HG02970 (cell line): ENCODE results near the gene MEX3D.
A peak's percentile ranks its signal among the peaks of the same experiment; 100 is the strongest.

Experiments
- ATAC-seq: cut with Tn5 transposase; IDR thresholded peaks from one replicate; pipeline ENCODE4 v1.9.1; 2021; ENCODE audit warnings: mild to moderate bottlenecking, moderate library complexity, moderate number of reproducible peaks; ENCODE audit not compliant: unreplicated experiment, low FRiP score

Gene MEX3D

DNA sequence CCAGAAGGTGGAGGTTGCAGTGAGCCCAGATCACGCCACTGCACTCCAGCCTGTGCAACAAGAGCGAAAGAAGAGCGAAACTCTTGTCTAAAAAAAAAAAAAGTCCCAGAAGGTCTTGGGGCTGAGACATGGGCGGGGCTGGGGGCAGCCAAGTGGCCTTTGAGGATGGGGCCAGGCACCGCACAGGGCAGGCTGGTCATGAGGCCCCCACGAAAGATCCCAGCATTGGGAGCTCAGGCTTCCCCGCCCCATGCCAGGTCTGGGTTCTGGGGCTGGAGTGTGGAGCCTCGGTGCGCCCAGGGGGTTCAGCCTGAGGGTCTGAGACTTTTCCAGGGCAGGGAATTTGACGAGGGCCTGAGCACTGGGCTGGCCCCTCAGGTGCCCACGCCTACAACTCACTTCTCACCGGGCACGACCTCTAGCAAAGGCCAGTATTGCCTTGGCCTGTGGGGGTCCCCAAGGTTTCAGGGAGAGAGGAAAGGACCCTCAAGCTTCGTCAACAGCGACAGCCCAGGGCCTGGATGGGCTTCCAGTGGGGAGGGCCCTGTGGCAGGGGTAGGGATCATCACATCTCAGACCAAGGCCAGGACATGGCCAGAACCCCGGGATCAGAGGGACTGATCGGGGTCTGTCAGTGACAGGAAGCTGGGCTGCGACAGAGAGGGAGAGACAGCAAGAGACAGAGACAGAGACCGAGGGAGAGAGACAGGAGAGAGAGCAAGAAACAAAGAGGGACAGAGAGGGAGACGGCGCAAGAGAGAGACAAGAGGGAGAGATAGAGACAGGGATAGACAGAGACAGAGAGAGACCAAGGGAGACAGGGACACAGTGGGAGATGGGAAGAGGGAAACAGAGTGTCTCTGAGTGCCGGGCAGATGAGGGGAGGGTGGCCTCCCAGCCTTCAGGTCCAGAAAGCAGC is 7.5 kb upstream of the MEX3D start:
- ATAC-seq, result no peak

DNA sequence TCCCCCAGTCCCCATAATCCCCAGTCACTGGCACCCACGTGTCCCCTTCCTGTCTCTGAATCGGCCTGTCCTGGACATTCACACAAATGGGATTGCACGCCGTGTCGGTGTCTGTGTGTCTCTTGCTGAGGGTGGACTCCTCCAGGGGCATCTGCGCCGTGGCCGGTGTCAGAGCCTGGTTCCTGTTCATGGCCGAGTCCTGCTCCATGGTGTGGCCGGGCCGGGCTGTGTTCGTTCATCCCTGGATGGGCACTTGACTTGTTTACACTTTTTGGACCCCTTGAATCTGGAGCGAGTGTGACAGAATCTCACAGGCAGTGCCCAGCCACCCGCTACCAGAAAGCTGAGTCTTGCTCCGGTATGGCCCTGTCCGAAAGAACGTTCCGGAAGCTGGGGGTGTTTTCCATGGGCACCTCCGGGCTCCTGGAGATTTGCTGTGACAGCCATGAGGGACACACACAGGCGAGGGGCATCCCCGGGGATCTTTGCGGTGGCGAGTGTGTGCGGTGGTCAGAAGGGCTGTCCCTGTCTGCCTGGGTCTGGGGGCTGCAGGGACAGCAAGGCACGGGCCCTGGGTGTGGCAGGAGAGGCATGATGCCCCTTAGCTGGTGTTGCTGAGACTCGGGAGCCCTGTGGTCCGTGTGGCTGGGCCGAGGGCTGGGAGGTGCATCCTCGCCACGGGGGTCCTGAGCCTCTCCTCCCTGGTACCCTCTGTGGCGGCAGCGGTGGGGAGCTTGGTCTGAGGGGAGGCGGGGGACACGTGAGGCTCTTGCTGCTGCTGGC is 6.4 kb upstream of the MEX3D start:
- no peak for ATAC-seq

DNA sequence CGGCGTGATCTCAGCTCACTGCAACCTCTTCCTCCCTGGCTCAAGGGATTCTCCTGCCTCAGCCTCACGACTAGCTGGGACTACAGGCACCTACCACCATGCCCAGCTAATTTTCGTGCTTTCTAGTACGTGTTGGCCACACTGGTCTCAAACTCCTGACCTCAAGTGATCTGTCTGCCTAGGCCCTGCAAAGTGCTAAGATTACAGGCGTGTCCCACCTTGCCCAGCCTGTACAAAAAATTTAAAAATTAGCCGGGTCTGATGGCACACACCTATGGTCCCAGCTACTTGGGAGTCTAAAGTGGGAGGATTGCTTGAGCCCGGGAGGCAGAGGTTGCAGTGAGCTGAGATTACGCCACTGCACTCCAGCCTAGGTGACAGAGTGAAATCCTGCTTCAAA is 4.7 kb upstream of the MEX3D start:
- ATAC-seq, result no peak

DNA sequence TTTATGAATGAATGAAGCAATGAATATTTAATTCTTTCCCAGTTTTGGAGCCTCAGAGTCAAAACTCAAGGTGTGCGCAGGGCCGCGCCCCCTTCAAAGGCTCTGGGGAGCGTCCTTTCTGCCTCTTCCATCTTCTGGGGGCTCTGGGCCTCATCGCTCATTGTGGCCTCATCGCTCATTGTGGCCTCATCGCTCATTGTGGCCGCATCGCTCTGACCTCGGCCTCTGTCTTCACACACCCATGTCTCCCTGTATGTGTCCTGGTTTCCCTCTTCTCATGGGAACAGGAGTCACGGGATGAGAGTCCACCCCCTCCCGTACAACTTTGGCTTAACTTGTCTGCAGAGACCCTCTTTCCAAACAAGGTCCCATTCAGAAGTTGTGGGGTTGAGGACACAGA is 3.2 kb upstream of the MEX3D start:
- no peak for ATAC-seq

DNA sequence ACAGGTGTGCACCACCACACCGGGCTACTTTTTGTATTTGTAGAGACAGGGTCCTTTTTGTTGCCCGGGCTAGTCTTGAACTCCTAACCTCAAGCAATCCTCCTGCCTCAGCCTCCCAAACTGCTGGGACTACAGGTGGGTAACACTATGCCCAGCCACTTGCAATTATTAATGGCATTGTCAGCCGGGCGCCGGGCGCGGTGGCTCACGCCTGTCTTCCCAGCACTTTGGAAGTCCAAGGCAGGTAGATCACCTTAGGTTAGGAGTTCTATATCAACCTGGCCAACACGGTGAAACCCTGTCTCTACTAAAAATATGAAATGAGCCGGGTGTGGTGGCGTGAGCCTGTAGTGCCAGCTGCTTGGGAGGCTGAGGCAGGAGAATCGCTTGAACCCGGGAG is 2.7 kb upstream of the MEX3D start:
- ATAC-seq, result no peak

DNA sequence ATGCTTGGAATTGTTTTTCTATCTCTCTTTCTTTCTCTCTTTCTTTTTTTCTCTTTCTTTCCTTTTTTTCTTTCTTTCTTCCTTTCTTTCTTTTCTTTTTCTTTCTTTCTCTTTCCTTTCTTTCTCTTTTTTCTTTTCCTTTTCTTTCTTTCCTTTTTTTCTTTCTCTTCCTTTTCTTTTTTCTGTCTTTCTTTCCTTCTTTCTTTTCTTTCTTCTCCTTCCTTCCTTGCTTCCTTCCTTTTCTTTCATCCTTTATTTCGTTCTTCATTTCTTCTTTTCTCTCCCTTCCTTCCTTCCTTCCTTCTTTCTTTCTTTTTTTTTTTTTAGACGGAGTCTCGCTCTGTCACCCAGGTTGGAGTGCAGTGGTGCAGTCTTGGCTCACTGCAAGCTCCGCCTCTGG is 1.9 kb upstream of the MEX3D start:
- ATAC-seq, result no peak

DNA sequence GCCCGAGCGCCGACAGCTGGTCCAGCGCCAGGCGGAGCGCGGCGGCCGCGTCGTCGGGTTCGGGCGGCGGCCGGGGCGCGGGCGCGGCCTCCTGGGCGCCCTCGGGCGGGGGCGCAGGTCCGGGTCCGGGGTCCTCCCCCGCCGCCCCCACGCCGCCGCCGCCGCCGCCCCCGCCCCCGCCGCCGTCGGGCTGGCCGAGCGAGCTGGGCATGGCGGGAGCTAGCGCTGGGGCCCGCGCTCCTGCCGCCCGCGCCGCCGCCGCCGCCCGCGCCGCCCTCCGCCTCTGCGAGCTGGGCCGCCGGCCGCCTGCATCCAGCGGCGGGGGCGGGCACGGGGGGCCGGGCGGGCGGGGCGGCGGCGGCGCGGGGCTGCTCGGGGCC is 287 bp downstream of the MEX3D start:
- ATAC-seq, result peak; percentile 27

DNA sequence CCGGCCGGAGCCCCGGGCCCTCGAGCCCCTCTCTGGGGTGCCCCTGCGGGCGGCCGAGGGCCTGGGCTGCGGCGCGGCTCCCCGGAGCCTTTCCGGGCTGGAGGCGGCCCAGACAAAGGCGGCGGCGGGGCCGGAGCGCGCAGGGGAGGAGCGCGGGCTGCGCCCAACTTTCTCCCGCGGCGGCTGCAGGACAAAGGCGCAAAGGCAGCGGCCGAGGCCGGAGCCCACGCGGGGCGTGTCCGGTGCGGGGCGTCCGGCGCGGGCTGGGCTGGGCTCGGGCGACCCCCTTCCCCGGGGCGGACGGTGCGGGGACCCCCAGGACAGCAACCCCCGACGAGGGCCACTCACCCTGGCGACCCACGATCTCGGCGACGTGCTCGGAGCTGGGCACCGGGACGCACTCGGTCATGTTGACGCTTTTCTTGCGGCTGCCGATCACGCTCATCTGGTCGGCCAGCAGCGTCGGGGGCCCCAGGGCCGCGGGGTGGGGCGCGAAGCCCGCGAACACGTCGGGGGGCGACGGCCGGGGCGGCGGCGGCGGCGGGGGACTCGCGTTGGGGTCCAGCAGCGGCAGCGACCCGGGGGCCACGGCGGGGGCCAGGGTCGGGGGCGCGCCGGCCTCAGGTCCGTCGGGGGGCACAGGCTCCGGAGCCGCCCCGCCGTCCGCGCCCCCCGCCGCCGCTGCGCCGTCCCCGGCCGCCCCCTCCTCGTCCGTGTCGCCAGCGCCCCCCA is 843 bp downstream of the MEX3D start:
- no peak for ATAC-seq

DNA sequence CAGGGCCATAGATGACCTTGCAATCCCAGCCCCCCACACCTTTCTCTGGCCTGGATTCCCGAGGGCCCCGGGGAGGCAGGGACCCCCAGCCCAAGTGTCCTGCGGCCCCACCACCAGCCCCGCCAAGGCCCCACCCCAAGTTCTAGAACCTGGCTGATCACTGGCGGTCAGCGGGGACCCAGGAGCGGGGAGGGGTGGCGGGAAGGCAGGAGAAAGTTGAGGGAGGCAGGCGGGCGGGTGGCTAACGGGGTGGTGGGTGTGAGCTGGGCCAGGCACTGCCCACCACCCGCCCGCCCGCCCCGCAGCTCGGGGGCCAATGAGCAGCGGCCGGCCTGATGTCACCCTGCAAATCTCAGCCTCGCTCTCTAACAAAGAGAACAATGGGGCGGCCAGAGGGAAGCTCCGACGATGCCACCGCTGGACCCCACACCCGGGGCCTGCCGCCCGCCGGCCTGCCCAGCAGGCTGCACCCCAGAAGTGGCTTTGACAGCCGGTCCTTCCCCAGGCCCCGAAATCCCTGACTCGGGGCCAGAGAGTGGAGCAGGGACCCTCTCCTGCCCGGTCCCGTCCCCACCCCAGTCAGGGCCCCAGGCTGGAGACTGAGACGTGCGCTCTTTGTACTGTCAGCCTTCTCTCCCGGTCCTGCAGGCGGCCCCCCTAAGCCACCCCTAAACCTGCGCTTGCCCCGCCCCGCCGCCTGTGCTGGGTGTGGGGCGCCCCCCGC is 1.6 kb downstream of the MEX3D start:
- ATAC-seq, result no peak

DNA sequence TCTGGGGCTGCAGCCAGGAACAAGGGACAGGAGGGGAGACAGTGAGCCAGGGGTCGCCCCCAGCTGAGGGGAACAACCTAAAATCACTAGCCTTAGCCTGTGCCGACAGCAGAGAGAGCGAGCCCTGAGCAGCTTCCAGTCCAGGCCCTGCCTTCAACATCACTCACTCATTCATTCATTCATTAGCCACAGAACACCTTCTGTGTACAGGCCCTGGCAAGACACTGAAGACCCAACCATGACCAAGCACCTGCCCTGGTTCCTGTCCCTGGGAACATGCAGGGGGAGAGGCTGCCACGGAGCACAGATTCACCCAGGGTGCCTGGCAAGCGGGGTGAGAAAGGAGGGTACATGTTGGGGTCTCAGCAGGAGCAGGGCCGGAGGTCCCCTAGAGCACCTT is 4.9 kb downstream of the MEX3D start:
- ATAC-seq, result no peak

DNA sequence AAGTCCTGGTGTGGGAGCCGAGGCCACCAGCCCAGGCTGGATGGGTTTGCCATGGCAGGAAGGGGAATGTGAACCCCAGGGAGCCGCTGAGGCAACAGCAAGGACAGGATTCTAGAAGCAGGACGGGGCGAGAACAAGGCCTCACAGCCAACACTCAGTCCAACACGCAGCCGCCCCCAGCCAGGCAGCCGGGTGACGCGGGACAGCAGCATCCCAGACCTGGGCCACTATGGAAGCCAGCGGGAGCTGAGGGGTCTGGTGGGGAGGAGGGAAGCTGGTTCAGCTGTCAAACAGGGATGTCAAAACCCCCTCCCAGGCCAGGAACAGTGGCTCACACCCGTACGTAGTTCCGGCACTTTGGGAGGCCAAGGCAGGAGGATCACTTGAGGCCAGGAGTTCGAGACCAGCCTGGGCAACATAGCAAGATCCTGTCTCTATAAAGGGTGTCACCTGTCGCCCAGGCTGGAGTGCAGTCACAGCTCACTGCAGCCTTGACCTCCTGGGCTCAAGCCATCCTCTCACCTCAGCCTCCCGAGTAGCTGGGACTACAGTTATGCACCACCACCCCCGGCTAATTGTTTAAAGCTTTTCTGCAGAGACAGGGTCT is 6.8 kb downstream of the MEX3D start:
- ATAC-seq, result no peak

DNA sequence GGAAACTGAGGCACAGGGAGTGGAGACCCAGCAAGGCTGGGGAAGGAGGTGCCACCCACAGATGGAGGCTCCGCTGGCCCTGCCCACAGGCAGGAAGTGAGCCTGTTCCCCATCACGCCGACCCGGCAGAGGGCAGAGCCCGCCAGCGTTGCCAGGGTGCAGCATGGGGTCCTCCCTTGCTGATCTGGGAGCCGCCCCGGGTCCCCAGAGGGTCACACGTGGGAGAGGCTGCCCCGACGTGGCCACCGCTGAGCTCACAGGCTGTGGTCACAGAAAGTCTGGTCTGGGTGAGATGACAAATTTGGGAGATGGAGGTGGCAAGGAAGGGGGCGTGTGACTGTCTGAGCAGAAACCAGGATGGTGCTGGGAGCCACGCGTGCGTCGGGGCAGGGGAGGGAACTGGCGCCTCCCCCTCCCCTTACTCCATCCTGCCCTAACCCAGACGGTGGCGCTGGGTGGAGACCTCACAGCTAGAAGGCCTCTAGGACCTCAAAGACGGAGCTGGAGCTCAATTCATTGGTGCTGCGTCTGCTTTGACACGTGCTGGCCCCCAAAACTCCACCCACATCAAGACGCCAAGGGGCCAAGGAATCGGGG is 7.7 kb downstream of the MEX3D start:
- ATAC-seq, result no peak

DNA sequence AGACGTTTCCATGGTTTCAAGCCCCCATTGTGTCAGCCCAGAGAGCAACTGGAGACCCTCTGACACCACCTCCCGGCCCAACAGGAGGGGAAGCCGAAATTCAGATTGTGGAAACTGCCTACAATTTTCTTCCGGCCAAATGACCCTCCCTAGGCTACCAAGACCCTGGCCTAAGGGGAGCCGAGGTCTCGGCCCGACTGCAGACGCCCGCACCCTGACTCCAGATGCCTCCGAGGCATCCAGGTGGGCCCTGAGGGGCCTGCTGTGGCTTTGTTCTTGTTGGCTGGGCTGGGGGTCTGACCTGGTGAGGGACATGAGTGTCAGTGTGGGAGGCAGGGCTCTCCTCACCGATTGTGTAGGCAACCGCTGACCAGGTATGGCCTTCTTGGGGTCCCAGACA is 9.6 kb downstream of the MEX3D start:
- no peak for ATAC-seq

DNA sequence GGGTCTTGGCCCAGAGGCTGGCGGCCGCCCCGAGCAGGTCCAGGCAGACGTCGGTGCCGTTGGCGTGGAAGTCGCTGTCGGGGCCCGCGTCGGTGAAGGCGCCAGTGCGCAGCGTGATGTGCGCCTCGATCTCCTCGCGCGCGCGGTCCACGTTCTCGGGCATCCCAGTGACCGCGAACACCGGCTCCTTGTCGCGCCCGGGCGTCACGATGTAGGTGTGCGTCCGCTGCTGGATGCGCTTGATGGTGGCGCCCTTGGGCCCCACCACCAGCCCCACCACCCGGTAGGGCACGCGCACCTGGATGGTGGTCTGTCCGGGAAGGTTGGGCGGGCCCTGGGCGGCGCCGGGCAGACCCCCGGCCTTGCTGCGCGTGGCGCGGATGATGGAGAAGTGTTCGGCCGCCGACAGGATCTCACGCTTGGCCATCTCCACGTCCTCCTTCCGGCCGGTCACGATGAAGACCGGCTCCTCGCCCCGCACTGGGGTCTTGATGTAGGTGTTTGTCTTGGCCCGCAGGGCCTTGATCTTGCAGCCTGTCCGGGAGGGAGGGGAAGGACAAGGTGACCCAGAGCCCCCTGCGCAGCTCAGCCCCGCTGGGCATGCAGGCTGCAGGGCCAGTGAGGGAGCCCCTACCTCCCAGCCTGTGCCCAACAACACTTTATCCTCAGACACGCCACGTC is 11.6 kb downstream of the MEX3D start:
- ATAC-seq, result no peak

DNA sequence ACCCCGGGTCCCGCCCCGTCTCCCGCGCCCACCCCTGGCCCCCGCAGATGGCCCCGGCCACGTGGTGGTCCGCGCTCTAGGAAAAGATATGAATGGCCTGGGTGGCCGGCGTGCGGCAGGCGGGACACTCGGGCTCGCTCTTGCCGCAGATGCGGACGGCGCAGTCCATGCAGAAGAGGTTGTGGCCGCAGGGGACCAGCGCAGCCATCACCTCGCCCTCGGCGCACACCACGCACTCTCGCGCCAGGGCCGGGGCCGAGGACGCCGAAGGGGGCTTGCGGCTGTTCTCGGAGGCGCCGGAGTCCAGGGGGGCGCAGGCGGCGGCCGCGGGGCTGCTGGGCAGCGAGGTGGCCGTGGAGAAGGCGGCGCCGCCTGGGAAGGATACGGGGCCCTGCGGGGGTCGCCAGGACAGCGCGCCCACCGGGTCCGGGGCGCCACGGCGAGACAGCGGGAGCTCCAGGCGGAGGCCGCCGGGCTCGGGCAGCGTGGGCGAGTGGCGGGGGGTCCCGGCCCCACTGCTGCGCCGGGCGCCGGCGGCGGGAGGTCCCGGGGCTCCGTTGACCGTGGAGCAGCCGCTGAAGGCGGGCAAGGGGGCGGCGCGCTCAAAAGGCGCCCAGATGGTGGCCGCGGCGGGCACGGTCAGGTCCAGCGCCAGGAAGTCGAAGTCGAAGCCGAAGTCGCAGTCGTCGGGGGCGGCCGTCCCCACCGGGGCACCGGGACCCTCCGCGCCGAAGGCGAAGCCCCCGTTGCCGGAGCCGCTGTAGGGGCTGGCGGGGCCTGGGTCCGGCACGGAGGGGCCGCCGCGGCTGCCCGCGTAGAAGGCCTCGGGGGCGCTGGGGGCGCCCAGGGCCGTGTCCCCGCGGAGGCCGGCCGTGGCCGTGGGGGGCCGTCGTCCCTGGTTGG is 12.4 kb downstream of the MEX3D start:
- no peak for ATAC-seq

DNA sequence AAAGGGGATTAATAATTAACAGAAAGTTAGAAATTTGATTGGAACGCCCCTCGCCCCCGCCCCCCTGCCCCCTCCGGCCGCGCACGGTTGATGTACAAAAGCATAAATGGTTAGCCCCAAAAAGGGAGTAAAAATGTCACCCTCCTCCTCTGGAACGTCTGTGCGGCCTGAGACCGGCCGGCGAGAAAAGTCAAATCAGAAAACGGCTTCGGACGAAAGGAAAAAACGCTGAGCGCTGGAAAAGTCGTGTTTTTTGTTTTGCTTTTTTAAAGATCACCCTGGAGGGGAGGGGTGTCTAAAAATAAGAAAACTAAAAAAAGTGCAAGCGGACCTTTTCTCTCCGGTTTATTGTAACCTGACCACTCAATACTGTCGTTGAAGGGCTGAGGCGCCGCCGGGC is 13.2 kb downstream of the MEX3D start:
- no peak for ATAC-seq

DNA sequence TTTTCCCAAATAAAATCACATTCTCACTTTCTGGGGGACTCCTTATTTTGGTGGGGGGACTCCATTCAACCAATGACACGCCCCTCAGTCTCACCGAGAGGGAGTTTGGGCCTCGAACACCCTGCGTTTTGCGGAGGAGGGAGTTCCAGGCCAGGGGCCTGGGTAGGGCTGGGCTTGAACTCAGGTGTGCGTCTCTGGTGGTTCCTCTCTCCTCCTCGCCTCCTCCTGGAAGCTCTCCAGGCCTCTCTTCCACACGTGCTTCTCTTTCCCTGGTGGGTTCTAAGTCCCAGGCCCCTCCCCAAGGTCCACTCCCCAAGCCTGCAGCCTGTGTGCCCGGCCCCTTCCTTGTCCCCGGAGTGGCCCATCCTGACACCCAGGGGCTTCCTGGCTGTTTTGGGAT is 14.7 kb downstream of the MEX3D start:
- ATAC-seq, result no peak
